ENCODE measurements around the gene NPSR1. TPM values are rescaled to one million over a fixed set of nuclear protein-coding genes. Genes with fewer than 3 reads are reported as not detected.

Gene NPSR1
- total RNA-seq, 1 experiment from 2014 or later = not detected

- DNase-seq (ENCODE audit: extremely low read depth, low read depth) = no peak
Measured at GRCh38 chr7:34830390-34830789, 172.4 kb downstream of the NPSR1 start.

- no peak for DNase-seq (ENCODE audit: extremely low read depth, low read depth)
Measured at GRCh38 chr7:34831436-34831835, 173.4 kb downstream of the NPSR1 start.

GRCh38 chr7:34832020-34832419, 174.0 kb downstream of the NPSR1 start:
- DNase-seq (ENCODE audit: extremely low read depth, low read depth) = no peak

- DNase-seq (ENCODE audit: extremely low read depth, low read depth) = no peak
Measured at GRCh38 chr7:34835901-34836600, 178.0 kb downstream of the NPSR1 start.

- no peak for DNase-seq (ENCODE audit: extremely low read depth, low read depth)
Measured at GRCh38 chr7:34837316-34837715, 179.3 kb downstream of the NPSR1 start.

GRCh38 chr7:34837801-34838201, 179.8 kb downstream of the NPSR1 start:
- no peak for DNase-seq (ENCODE audit: extremely low read depth, low read depth)

GRCh38 chr7:34838329-34838728, 180.3 kb downstream of the NPSR1 start:
- DNase-seq (ENCODE audit: extremely low read depth, low read depth) = no peak

GRCh38 chr7:34839645-34840044, 181.6 kb downstream of the NPSR1 start:
- no peak for DNase-seq (ENCODE audit: extremely low read depth, low read depth)

- no peak for DNase-seq (ENCODE audit: extremely low read depth, low read depth)
Measured at GRCh38 chr7:34840176-34840785, 182.3 kb downstream of the NPSR1 start.

- DNase-seq (ENCODE audit: extremely low read depth, low read depth) = no peak
Measured at GRCh38 chr7:34841326-34841725, 183.3 kb downstream of the NPSR1 start.

- no peak for DNase-seq (ENCODE audit: extremely low read depth, low read depth)
Measured at GRCh38 chr7:34842782-34843181, 184.8 kb downstream of the NPSR1 start.

GRCh38 chr7:34844406-34844805, 186.4 kb downstream of the NPSR1 start:
- DNase-seq (ENCODE audit: extremely low read depth, low read depth) = no peak

- no peak for DNase-seq (ENCODE audit: extremely low read depth, low read depth)
Measured at GRCh38 chr7:34844936-34845665, 187.1 kb downstream of the NPSR1 start.

GRCh38 chr7:34845666-34846361, 187.8 kb downstream of the NPSR1 start:
- peak; percentile 77 for DNase-seq (ENCODE audit: extremely low read depth, low read depth)

GRCh38 chr7:34846976-34847375, 189.0 kb downstream of the NPSR1 start:
- DNase-seq (ENCODE audit: extremely low read depth, low read depth) = no peak

GRCh38 chr7:34848670-34849069, 190.7 kb downstream of the NPSR1 start:
- DNase-seq (ENCODE audit: extremely low read depth, low read depth) = no peak

GRCh38 chr7:34849163-34849960, 191.3 kb downstream of the NPSR1 start:
- DNase-seq (ENCODE audit: extremely low read depth, low read depth) = peak; percentile 41

GRCh38 chr7:34849986-34850385, 192.0 kb downstream of the NPSR1 start:
- no peak for DNase-seq (ENCODE audit: extremely low read depth, low read depth)

- peak; percentile 42 for DNase-seq (ENCODE audit: extremely low read depth, low read depth)
Measured at GRCh38 chr7:34850681-34851080, 192.7 kb downstream of the NPSR1 start.

- no peak for DNase-seq (ENCODE audit: extremely low read depth, low read depth)
Measured at GRCh38 chr7:34851431-34851830, 193.4 kb downstream of the NPSR1 start.

Measured in NCI-H460 (cell line).